ENCODE results near the gene IFNAR2.

IFNAR2 gene

GRCh38 chr21:33232291-33233034, 2.7 kb downstream of the IFNAR2 start:
- Histone ChIP-seq H3K36me3 (ENCODE audit: control insufficient read depth in 2 of 2, insufficient read depth in 1 of 2, low read length in 2 of 2) (no peaks in the 10 kb centered on the region), H3K4me1 (ENCODE audit: control insufficient read depth, insufficient read depth, low read length) (peaks cover 5% of the 10 kb centered on the region), H3K9me3 (ENCODE audit: control insufficient read depth, insufficient read depth, low read depth, low read length) (no peaks in the 10 kb centered on the region), H3K27ac (ENCODE audit: extremely low read depth, low read depth, low read length) (no peak overlapping the region), H3K4me3 (ENCODE audit: low read depth, low read length) (no peak overlapping the region)
- POLR2A ChIA-PET, result no interaction called here
- CTCF ChIA-PET, result interaction anchor here (0.8 to 1.2 kb wide), 3 partner anchors 33 to 129 kb away, joined by 5 to 8 read pairs (median 5); no protein-coding TSS in a partner anchor
- TF ChIP-seq PRDM1 (tag by site-specific recombination; IDR thresholded peaks at IDR 0.05), result peak; percentile 53
- no peak for TF ChIP-seq PRDM10 (tag by site-specific recombination; IDR thresholded peaks at IDR 0.05)

- POLR2A ChIA-PET, result no interaction called here
- Histone ChIP-seq H3K36me3 (ENCODE audit: control insufficient read depth in 2 of 2, insufficient read depth in 1 of 2, low read length in 2 of 2) (no peaks in the 10 kb centered on the region), H3K27ac (ENCODE audit: extremely low read depth, low read depth, low read length) (no peak overlapping the region), H3K4me1 (ENCODE audit: control insufficient read depth, insufficient read depth, low read length) (peaks cover 3% of the 10 kb centered on the region; the same call in 1 of the 2 replicates), H3K4me3 (ENCODE audit: low read depth, low read length) (no peak overlapping the region), H3K9me3 (ENCODE audit: control insufficient read depth, insufficient read depth, low read depth, low read length) (no peaks in the 10 kb centered on the region; the same call in 1 of the 2 replicates)
- TF ChIP-seq ZBTB10 (tag by site-specific recombination; IDR thresholded peaks at IDR 0.05), result no peak
- no peak for TF ChIP-seq ZFP69B (tag by site-specific recombination; IDR thresholded peaks at IDR 0.05)
- TF ChIP-seq ZBTB1 (tag by site-specific recombination; IDR thresholded peaks at IDR 0.05), result no peak
- no peak for TF ChIP-seq ZBTB21 (tag by site-specific recombination; IDR thresholded peaks at IDR 0.05)
- TF ChIP-seq KLF10 (tag by site-specific recombination; IDR thresholded peaks at IDR 0.05), result no peak
- TF ChIP-seq ZBTB8A (tag by site-specific recombination; IDR thresholded peaks at IDR 0.05), result no peak
- no peak for TF ChIP-seq REPIN1 (tag by site-specific recombination; IDR thresholded peaks at IDR 0.05; ENCODE audit: low read depth)
- CTCF ChIA-PET, result interaction anchor here (1.0 kb wide), 1 partner anchor 107 kb away, joined by 3 read pairs; no protein-coding TSS in a partner anchor
Measured at GRCh38 chr21:33234635-33235520, 5.1 kb downstream of the IFNAR2 start.

- no peak overlapping the region for H3K27ac ChIP-seq (ENCODE audit: extremely low read depth, low read depth, low read length)
Measured at GRCh38 chr21:33236013-33236686, 6.4 kb downstream of the IFNAR2 start.

More at GRCh38 chr21:33236013-33236686, 6.4 kb downstream of the IFNAR2 start:
- no peaks in the 10 kb centered on the region; the same call in 1 of the 2 replicates for H3K9me3 ChIP-seq (ENCODE audit: control insufficient read depth, insufficient read depth, low read depth, low read length)
- no peak overlapping the region for H3K4me3 ChIP-seq (ENCODE audit: low read depth, low read length)
- TF ChIP-seq ZBTB8A (tag by site-specific recombination; IDR thresholded peaks at IDR 0.05) (no peak), ZBTB20 (tag by site-specific recombination; IDR thresholded peaks at IDR 0.05) (0 out of 2 replicates have a peak, but pooled peaks have one; percentile 52)
- CTCF ChIA-PET, result interaction anchor here (0.7 to 1.0 kb wide), 3 partner anchors 14 to 119 kb away, joined by 3 read pairs; no protein-coding TSS in a partner anchor
- H3K4me1 ChIP-seq (ENCODE audit: control insufficient read depth, insufficient read depth, low read length), result peaks cover 3% of the 10 kb centered on the region; the same call in 1 of the 2 replicates
- no peaks in the 10 kb centered on the region for H3K36me3 ChIP-seq (ENCODE audit: control insufficient read depth in 2 of 2, insufficient read depth in 1 of 2, low read length in 2 of 2)
- POLR2A ChIA-PET, result no interaction called here
